ENCODE data around the gene IFI30. TPM values are rescaled to one million over a fixed set of nuclear protein-coding genes. Genes with fewer than 3 reads are reported as not detected.

Gene IFI30
- total RNA-seq, 1 experiment from 2014 or later, result not detected

DNA sequence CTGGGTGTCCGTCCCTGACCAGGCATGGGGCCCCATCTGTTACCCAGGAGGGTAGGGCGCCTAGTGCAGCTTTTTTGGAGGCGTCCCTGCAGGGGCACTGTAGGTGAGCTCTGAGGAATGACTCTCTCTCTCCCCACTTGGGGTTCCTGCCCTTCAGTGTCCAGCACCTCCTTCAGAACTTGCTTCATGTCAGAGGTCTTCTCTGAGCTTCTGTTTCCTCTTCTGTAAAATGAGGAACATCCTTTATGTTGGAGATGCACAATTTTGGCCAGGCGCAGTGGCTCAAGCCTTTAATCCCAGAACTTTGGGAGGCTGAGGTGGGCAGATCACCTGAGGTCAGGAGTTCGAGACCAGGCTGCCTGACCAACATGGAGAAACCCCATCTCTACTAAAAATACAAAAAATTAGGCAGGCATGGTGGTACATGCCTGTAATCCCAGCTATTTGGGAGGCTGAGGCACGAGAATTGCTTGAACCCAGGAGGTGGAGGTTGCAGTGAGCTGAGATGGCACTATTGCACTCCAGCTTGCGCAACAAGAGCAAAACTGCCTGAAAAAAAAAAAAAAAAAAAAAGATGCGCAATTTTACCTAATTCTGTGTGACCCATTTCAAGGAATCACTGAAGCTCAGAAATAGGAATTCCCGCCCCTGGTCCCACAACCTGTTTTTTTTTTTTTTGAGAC lies 35.8 kb upstream of the IFI30 start:
- H3K27me3 ChIP-seq (replicated peaks; ENCODE audit: insufficient read depth, low read depth, low read length, poor library complexity), result no peaks in the 10 kb centered on the region
- BruUV-seq (replicated peaks), result no TSS peak
- intact Hi-C loops (cut with micrococcal nuclease; ENCODE audit: unreplicated experiment), result no loop called here
- ChIA-PET CTCF (no interaction called here), POLR2A (ENCODE audit: low non-redundant PET) (no interaction called here)
- no peak for DNase-seq (ENCODE audit: low spot score)
- no peaks in the 10 kb centered on the region for H3K4me1 ChIP-seq (ENCODE audit: insufficient read depth, low read length, poor library complexity, severe bottlenecking)
- H3K9me3 ChIP-seq (ENCODE audit: low read depth, low read length, poor library complexity, severe bottlenecking), result no peaks in the 10 kb centered on the region
- peaks cover 6% of the 10 kb centered on the region for H3K36me3 ChIP-seq (ENCODE audit: insufficient read depth, low read length, poor library complexity, severe bottlenecking)
- no peak for TF ChIP-seq CTCF (conservative IDR thresholded peaks at IDR 0.05; ENCODE audit: low read depth, low read length)
- no peak for TF ChIP-seq EZH2 (IDR thresholded peaks at IDR 0.05; ENCODE audit: borderline replicate concordance, low read depth, low read length, poor library complexity, severe bottlenecking)
- H3K27ac ChIP-seq (ENCODE audit: low read depth, low read length, poor library complexity, severe bottlenecking), result no peak overlapping the region
- no peak overlapping the region for H3K4me3 ChIP-seq (ENCODE audit: low read depth, low read length, poor library complexity, severe bottlenecking)

GRCh38 chr19:18140473-18140872 lies 33.1 kb upstream of the IFI30 start:
- Histone ChIP-seq H3K27ac (ENCODE audit: low read depth, low read length, poor library complexity, severe bottlenecking) (no peak overlapping the region), H3K9me3 (ENCODE audit: low read depth, low read length, poor library complexity, severe bottlenecking) (no peaks in the 10 kb centered on the region), H3K4me3 (ENCODE audit: low read depth, low read length, poor library complexity, severe bottlenecking) (no peak overlapping the region), H3K4me1 (ENCODE audit: insufficient read depth, low read length, poor library complexity, severe bottlenecking) (no peaks in the 10 kb centered on the region), H3K36me3 (ENCODE audit: insufficient read depth, low read length, poor library complexity, severe bottlenecking) (peaks cover 12% of the 10 kb centered on the region), H3K27me3 (replicated peaks; ENCODE audit: insufficient read depth, low read depth, low read length, poor library complexity) (no peaks in the 10 kb centered on the region)
- TF ChIP-seq EZH2 (IDR thresholded peaks at IDR 0.05; ENCODE audit: borderline replicate concordance, low read depth, low read length, poor library complexity, severe bottlenecking) (no peak), CTCF (conservative IDR thresholded peaks at IDR 0.05; ENCODE audit: low read depth, low read length) (no peak)
- intact Hi-C loops (cut with micrococcal nuclease; ENCODE audit: unreplicated experiment), result no loop called here
- ChIA-PET POLR2A (ENCODE audit: low non-redundant PET) (interaction anchor here (0.6 kb wide), 1 partner anchor 54 kb away, joined by 7 read pairs; no protein-coding TSS in a partner anchor), CTCF (no interaction called here)
- DNase-seq (ENCODE audit: low spot score), result no peak
- BruUV-seq (replicated peaks), result no TSS peak

DNA sequence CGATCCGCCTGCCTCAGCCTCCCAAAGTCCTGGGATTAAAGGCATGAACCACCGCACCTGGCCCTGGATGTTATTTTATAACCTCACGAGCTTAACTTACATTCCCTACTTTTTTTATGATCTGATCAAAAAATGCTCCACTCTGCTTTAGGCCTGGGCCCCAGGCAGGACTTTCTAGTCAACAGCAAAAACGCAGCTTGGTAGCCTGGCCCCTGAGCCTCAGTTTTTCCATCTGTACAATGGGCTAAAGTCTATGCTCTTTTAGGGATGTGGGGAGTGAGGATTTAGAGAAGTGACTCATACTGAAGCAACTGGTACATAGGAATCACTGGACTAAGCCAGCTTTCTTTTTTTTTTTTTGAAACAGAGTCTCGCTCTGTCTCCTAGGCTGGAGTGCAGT lies 32.6 kb upstream of the IFI30 start:
- no peak overlapping the region for H3K27ac ChIP-seq (ENCODE audit: low read depth, low read length, poor library complexity, severe bottlenecking)
- no peaks in the 10 kb centered on the region for H3K4me1 ChIP-seq (ENCODE audit: insufficient read depth, low read length, poor library complexity, severe bottlenecking)
- no peaks in the 10 kb centered on the region for H3K27me3 ChIP-seq (replicated peaks; ENCODE audit: insufficient read depth, low read depth, low read length, poor library complexity)
- no peak for DNase-seq (ENCODE audit: low spot score)
- ChIA-PET CTCF (no interaction called here), POLR2A (ENCODE audit: low non-redundant PET) (no interaction called here)
- no TSS peak for BruUV-seq (replicated peaks)
- peaks cover 12% of the 10 kb centered on the region for H3K36me3 ChIP-seq (ENCODE audit: insufficient read depth, low read length, poor library complexity, severe bottlenecking)
- TF ChIP-seq EZH2 (IDR thresholded peaks at IDR 0.05; ENCODE audit: borderline replicate concordance, low read depth, low read length, poor library complexity, severe bottlenecking) (no peak), CTCF (conservative IDR thresholded peaks at IDR 0.05; ENCODE audit: low read depth, low read length) (no peak)
- no peaks in the 10 kb centered on the region for H3K9me3 ChIP-seq (ENCODE audit: low read depth, low read length, poor library complexity, severe bottlenecking)
- no peak overlapping the region for H3K4me3 ChIP-seq (ENCODE audit: low read depth, low read length, poor library complexity, severe bottlenecking)
- intact Hi-C loops (cut with micrococcal nuclease; ENCODE audit: unreplicated experiment), result no loop called here
